Prostate gland (tissue), 2 donors: ENCODE measurements around the gene CD96.

Source experiments
- POLR2A ChIP-seq: fragments of 450-650 bp; IDR thresholded peaks from one replicate; pipeline ENCODE4 v1.6.1; 2016; ENCODE audit warnings: antibody characterized with exemption, mild to moderate bottlenecking
- TF ChIP-seq, protein P1 (sequence below), 4 experiments: fragments of 200-600 bp in 2 of 4; fragments of 450-650 bp in 2 of 4; sonication (generic) in 2 of 4; IDR thresholded peaks; 1 replicate in 3 of 4; 2 replicates in 1 of 4; pipeline ENCODE4 v1.5.1; 2016 to 2019; ENCODE audit warnings: antibody characterized with exemption in 4 of 4, mild to moderate bottlenecking in 2 of 4, moderate library complexity in 2 of 4

GRCh38 chr3:111571282-111571681 lies 29.3 kb downstream of the CD96 start:
- TF ChIP-seq, protein P1, sequence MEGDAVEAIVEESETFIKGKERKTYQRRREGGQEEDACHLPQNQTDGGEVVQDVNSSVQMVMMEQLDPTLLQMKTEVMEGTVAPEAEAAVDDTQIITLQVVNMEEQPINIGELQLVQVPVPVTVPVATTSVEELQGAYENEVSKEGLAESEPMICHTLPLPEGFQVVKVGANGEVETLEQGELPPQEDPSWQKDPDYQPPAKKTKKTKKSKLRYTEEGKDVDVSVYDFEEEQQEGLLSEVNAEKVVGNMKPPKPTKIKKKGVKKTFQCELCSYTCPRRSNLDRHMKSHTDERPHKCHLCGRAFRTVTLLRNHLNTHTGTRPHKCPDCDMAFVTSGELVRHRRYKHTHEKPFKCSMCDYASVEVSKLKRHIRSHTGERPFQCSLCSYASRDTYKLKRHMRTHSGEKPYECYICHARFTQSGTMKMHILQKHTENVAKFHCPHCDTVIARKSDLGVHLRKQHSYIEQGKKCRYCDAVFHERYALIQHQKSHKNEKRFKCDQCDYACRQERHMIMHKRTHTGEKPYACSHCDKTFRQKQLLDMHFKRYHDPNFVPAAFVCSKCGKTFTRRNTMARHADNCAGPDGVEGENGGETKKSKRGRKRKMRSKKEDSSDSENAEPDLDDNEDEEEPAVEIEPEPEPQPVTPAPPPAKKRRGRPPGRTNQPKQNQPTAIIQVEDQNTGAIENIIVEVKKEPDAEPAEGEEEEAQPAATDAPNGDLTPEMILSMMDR (IDR thresholded peaks at IDR 0.05) = no peak
- no peak for TF ChIP-seq POLR2A
